Neural cell (in vitro differentiated cells): ENCODE results near the gene TK2. TPM values are rescaled to one million over a fixed set of nuclear protein-coding genes. Genes with fewer than 3 reads are reported as not detected.

Experiments
- H2AFZ ChIP-seq: fragments of 200-600, 300-800 bp; sonication (generic), shearing (Covaris generic); 2 replicates; pipeline ENCODE4 v1.6.0; 2014; ENCODE audit warnings: low read depth, mild to moderate bottlenecking, antibody characterized with exemption, low read length, moderate library complexity
- H3F3A ChIP-seq: fragments of 200-600 bp; shearing (Covaris generic); 2 replicates; pipeline ENCODE4 v1.6.1; 2016; ENCODE audit warnings: mild to moderate bottlenecking, moderate library complexity, mixed read lengths, antibody characterized with exemption, low read length; ENCODE audit not compliant: insufficient read depth, poor library complexity, severe bottlenecking
- H3K27ac ChIP-seq: fragments of 200-600, 300-800 bp; sonication (generic), shearing (Covaris generic); 2 replicates; pipeline ENCODE4 v1.5.1; 2014; ENCODE audit warnings: mild to moderate bottlenecking, low read length, moderate library complexity
- H3K27me3 ChIP-seq: fragments of 300-800, 200-600 bp; sonication (generic), shearing (Covaris generic); 2 replicates; pipeline ENCODE4 v1.6.0; 2014; ENCODE audit warnings: mild to moderate bottlenecking, low read depth, low read length, moderate library complexity; ENCODE audit not compliant: insufficient read depth
- H3K36me3 ChIP-seq: fragments of 300-800, 200-600 bp; sonication (generic), shearing (Covaris generic); 2 replicates; pipeline ENCODE4 v1.5.1; 2014; ENCODE audit warnings: mild to moderate bottlenecking, antibody characterized with exemption, low read length, moderate library complexity; ENCODE audit not compliant: insufficient read depth
- H3K4me2 ChIP-seq: fragments of 300-800, 200-600 bp; sonication (generic), shearing (Covaris generic); 2 replicates; pipeline ENCODE4 v1.6.0; 2014; ENCODE audit warnings: mild to moderate bottlenecking, low read length
- H3K4me3 ChIP-seq: fragments of 300-800, 200-600 bp; sonication (generic), shearing (Covaris generic); 2 replicates; pipeline ENCODE4 v1.5.1; 2014; ENCODE audit warnings: mild to moderate bottlenecking, low read length, moderate library complexity
- H3K79me2 ChIP-seq: fragments of 200-600 bp; shearing (Covaris generic); replicated peaks from 2 replicates; pipeline ENCODE4 v1.6.0; 2014; ENCODE audit warnings: mild to moderate bottlenecking, low read length, moderate library complexity; ENCODE audit not compliant: insufficient read depth
- H3K9ac ChIP-seq: fragments of 300-800, 200-600 bp; sonication (generic), shearing (Covaris generic); 2 replicates; pipeline ENCODE4 v1.6.1; 2016; ENCODE audit warnings: mild to moderate bottlenecking, low read length, mixed read lengths
- H3K9me2 ChIP-seq: fragments of 200-600 bp; shearing (Covaris generic); 2 replicates; pipeline ENCODE4 v1.6.1; 2016; ENCODE audit warnings: mild to moderate bottlenecking, low read length, mixed read lengths; ENCODE audit not compliant: insufficient read depth
- H3K9me3 ChIP-seq: fragments of 200-600, 300-800 bp; sonication (generic), shearing (Covaris generic); 2 replicates; pipeline ENCODE4 v1.6.1; 2016; ENCODE audit warnings: mild to moderate bottlenecking, mixed run types, low read length, moderate library complexity, mixed read lengths
- H4K20me1 ChIP-seq: fragments of 200-600 bp; shearing (Covaris generic); 2 replicates; pipeline ENCODE4 v1.6.1; 2016; ENCODE audit warnings: mild to moderate bottlenecking, mixed run types; ENCODE audit not compliant: insufficient read depth
- CTCF ChIP-seq: fragments of 450-650 bp; IDR thresholded peaks from 2 replicates; pipeline ENCODE4 v1.5.1; 2014; ENCODE audit warnings: antibody characterized with exemption, mild to moderate bottlenecking, moderate library complexity; ENCODE audit not compliant: poor library complexity, severe bottlenecking
- EP300 ChIP-seq: fragments of 450-650 bp; conservative IDR thresholded peaks from 2 replicates; pipeline ENCODE4 v1.6.1; 2014; ENCODE audit warnings: antibody characterized with exemption, mild to moderate bottlenecking, moderate library complexity; ENCODE audit not compliant: poor library complexity, severe bottlenecking
- EZH2 ChIP-seq: fragments of 200-600, 300-800 bp; shearing (Covaris generic), sonication (generic); IDR thresholded peaks from 2 replicates; pipeline ENCODE4 v1.6.1; 2014; ENCODE audit warnings: antibody characterized with exemption, low read length, borderline replicate concordance, mild to moderate bottlenecking; ENCODE audit not compliant: insufficient read depth, poor library complexity, severe bottlenecking
- MXI1 ChIP-seq: fragments of 450-650 bp; conservative IDR thresholded peaks from 2 replicates; pipeline ENCODE4 v1.6.1; 2014; ENCODE audit warnings: antibody characterized with exemption, mild to moderate bottlenecking; ENCODE audit not compliant: poor library complexity, severe bottlenecking
- POLR2AphosphoS5 ChIP-seq: IDR thresholded peaks from 2 replicates; pipeline ENCODE4 v1.6.1; 2012
- RAD21 ChIP-seq: fragments of 450-650 bp; conservative IDR thresholded peaks from 2 replicates; pipeline ENCODE4 v1.6.1; 2014; ENCODE audit warnings: antibody characterized with exemption, mild to moderate bottlenecking, moderate library complexity
- REST ChIP-seq: IDR thresholded peaks from 2 replicates; pipeline ENCODE4 v1.6.1; 2012; ENCODE audit warnings: borderline replicate concordance
- SMC3 ChIP-seq: fragments of 450-650 bp; conservative IDR thresholded peaks from 2 replicates; pipeline ENCODE4 v1.6.1; 2014; ENCODE audit warnings: antibody characterized with exemption, mild to moderate bottlenecking, moderate library complexity; ENCODE audit not compliant: poor library complexity
- TAF1 ChIP-seq: IDR thresholded peaks from 2 replicates; pipeline ENCODE4 v1.6.1; 2012; ENCODE audit warnings: low read depth
- polyA plus RNA-seq: library from polyadenylated mRNA; depleted of rRNA; stranded (reverse); fragments of >200 nt; gene quantifications from 2 replicates; pipeline ENCODE4 v1.2.3, GENCODE V29; 2014

The TK2 gene
- polyA plus RNA-seq, 1 donor from 2014 or later: 15.9 TPM

- Histone ChIP-seq H2AFZ (no peak overlapping the region), H4K20me1 (no peaks in the 10 kb centered on the region), H3K4me2 (no peak overlapping the region), H3K27me3 (no peaks in the 10 kb centered on the region), H3K9ac (no peak overlapping the region), H3K79me2 (no peaks in the 10 kb centered on the region), H3K9me3 (no peaks in the 10 kb centered on the region), H3K36me3 (no peaks in the 10 kb centered on the region), H3K4me3 (no peak overlapping the region), H3F3A (no peaks in the 10 kb centered on the region), H3K27ac (no peak overlapping the region), H3K9me2 (no peaks in the 10 kb centered on the region)
- TF ChIP-seq RAD21 (no peak), SMC3 (no peak), MXI1 (no peak), EZH2 (no peak), POLR2AphosphoS5 (no peak), REST (no peak), CTCF (no peak), EP300 (no peak), TAF1 (no peak)
Observed at GRCh38 chr16:66520406-66521170, 29.3 kb downstream of the TK2 start.

- Histone ChIP-seq H3F3A (no peaks in the 10 kb centered on the region), H3K36me3 (no peaks in the 10 kb centered on the region), H3K79me2 (no peaks in the 10 kb centered on the region), H4K20me1 (no peaks in the 10 kb centered on the region), H3K9ac (no peak overlapping the region), H3K27ac (no peak overlapping the region), H3K4me3 (no peak overlapping the region), H3K27me3 (no peaks in the 10 kb centered on the region), H3K9me3 (no peaks in the 10 kb centered on the region), H3K9me2 (no peaks in the 10 kb centered on the region), H2AFZ (no peak overlapping the region), H3K4me2 (no peak overlapping the region)
- no peak for TF ChIP-seq CTCF
Observed at GRCh38 chr16:66519482-66520373, 30.2 kb downstream of the TK2 start.
